Measurements from ENCODE around the gene VPS35L.
A peak's percentile ranks its signal among the peaks of the same experiment; 100 is the strongest.
"Not testable (repeated sequence)": the region's sequence is repeated elsewhere in the genome, so short reads cannot be mapped to it uniquely, and the experiment has no call there.

VPS35L gene

GRCh38 chr16:19654147-19654546 lies 98.6 kb downstream of the VPS35L start:
- H3K4me3 ChIP-seq (ENCODE audit: insufficient read length, low read depth), result no peak overlapping the region

GRCh38 chr16:19655242-19655777 lies 99.8 kb downstream of the VPS35L start:
- Histone ChIP-seq H3K9me3 (ENCODE audit: insufficient read depth, low read length) (no peaks in the 10 kb centered on the region), H3K9ac (ENCODE audit: insufficient read length, low read depth) (no peak overlapping the region), H3K4me3 (ENCODE audit: insufficient read length, low read depth) (no peak overlapping the region), H3K4me1 (ENCODE audit: insufficient read depth, insufficient read length) (no peaks in the 10 kb centered on the region), H3K36me3 (ENCODE audit: insufficient read depth, insufficient read length, low read length) (peaks cover 57% of the 10 kb centered on the region), H3K27me3 (ENCODE audit: insufficient read depth, insufficient read length) (no peaks in the 10 kb centered on the region)
- DNase-seq (ENCODE audit: low read depth, low spot score), result no peak
- TF ChIP-seq ZNF274 (IDR thresholded peaks at IDR 0.05; ENCODE audit: low read depth, low read length), result no peak
- no peak for TF ChIP-seq SUZ12 (IDR thresholded peaks at IDR 0.05; ENCODE audit: extremely low read depth, insufficient read depth, insufficient read length)
- TF ChIP-seq YY1 (IDR thresholded peaks at IDR 0.05; ENCODE audit: insufficient read depth, insufficient read length), result no peak

More at GRCh38 chr16:19654147-19654546, 98.6 kb downstream of the VPS35L start:
- Histone ChIP-seq H3K9ac (ENCODE audit: insufficient read length, low read depth) (no peak overlapping the region), H3K9me3 (ENCODE audit: insufficient read depth, low read length) (no peaks in the 10 kb centered on the region), H3K36me3 (ENCODE audit: insufficient read depth, insufficient read length, low read length) (peaks cover 69% of the 10 kb centered on the region), H3K4me1 (ENCODE audit: insufficient read depth, insufficient read length) (no peaks in the 10 kb centered on the region), H3K27me3 (ENCODE audit: insufficient read depth, insufficient read length) (no peaks in the 10 kb centered on the region)
- TF ChIP-seq YY1 (IDR thresholded peaks at IDR 0.05; ENCODE audit: insufficient read depth, insufficient read length) (no peak), ZNF274 (IDR thresholded peaks at IDR 0.05; ENCODE audit: low read depth, low read length) (no peak), SUZ12 (IDR thresholded peaks at IDR 0.05; ENCODE audit: extremely low read depth, insufficient read depth, insufficient read length) (no peak)
- DNase-seq (ENCODE audit: low read depth, low spot score), result no peak

GRCh38 chr16:19657831-19658230 lies 102.3 kb downstream of the VPS35L start:
- Histone ChIP-seq H3K9ac (ENCODE audit: insufficient read length, low read depth) (no peak overlapping the region), H3K36me3 (ENCODE audit: insufficient read depth, insufficient read length, low read length) (peaks cover 48% of the 10 kb centered on the region), H3K9me3 (ENCODE audit: insufficient read depth, low read length) (peaks cover 15% of the 10 kb centered on the region; the same call in 1 of the 2 replicates), H3K4me3 (ENCODE audit: insufficient read length, low read depth) (no peak overlapping the region), H3K4me1 (ENCODE audit: insufficient read depth, insufficient read length) (no peaks in the 10 kb centered on the region), H3K27me3 (ENCODE audit: insufficient read depth, insufficient read length) (no peaks in the 10 kb centered on the region)
- no peak for TF ChIP-seq ZNF274 (IDR thresholded peaks at IDR 0.05; ENCODE audit: low read depth, low read length)
- TF ChIP-seq SUZ12 (IDR thresholded peaks at IDR 0.05; ENCODE audit: extremely low read depth, insufficient read depth, insufficient read length), result no peak
- no peak for TF ChIP-seq YY1 (IDR thresholded peaks at IDR 0.05; ENCODE audit: insufficient read depth, insufficient read length)
- DNase-seq (ENCODE audit: low read depth, low spot score), result no peak

- H3K9me3 ChIP-seq (ENCODE audit: insufficient read depth, low read length), result peaks cover 15% of the 10 kb centered on the region; the same call in 1 of the 2 replicates
- H3K9ac ChIP-seq (ENCODE audit: insufficient read length, low read depth), result no peak overlapping the region
- no peak for DNase-seq (ENCODE audit: low read depth, low spot score)
- H3K4me3 ChIP-seq (ENCODE audit: insufficient read length, low read depth), result no peak overlapping the region
- TF ChIP-seq ZNF274 (IDR thresholded peaks at IDR 0.05; ENCODE audit: low read depth, low read length) (no peak), SUZ12 (IDR thresholded peaks at IDR 0.05; ENCODE audit: extremely low read depth, insufficient read depth, insufficient read length) (no peak), YY1 (IDR thresholded peaks at IDR 0.05; ENCODE audit: insufficient read depth, insufficient read length) (no peak)
- H3K27me3 ChIP-seq (ENCODE audit: insufficient read depth, insufficient read length), result no peaks in the 10 kb centered on the region
- H3K4me1 ChIP-seq (ENCODE audit: insufficient read depth, insufficient read length), result no peaks in the 10 kb centered on the region
- peaks cover 31% of the 10 kb centered on the region for H3K36me3 ChIP-seq (ENCODE audit: insufficient read depth, insufficient read length, low read length)
These were observed 104.1 kb downstream of the VPS35L start for GRCh38 chr16:19659554-19659953.

- Histone ChIP-seq H3K4me3 (ENCODE audit: insufficient read length, low read depth) (no peak overlapping the region), H3K4me1 (ENCODE audit: insufficient read depth, insufficient read length) (no peaks in the 10 kb centered on the region), H3K27me3 (ENCODE audit: insufficient read depth, insufficient read length) (no peaks in the 10 kb centered on the region), H3K9me3 (ENCODE audit: insufficient read depth, low read length) (peaks cover 21% of the 10 kb centered on the region; the same call in 1 of the 2 replicates), H3K36me3 (ENCODE audit: insufficient read depth, insufficient read length, low read length) (peaks cover 23% of the 10 kb centered on the region), H3K9ac (ENCODE audit: insufficient read length, low read depth) (no peak overlapping the region)
- TF ChIP-seq YY1 (IDR thresholded peaks at IDR 0.05; ENCODE audit: insufficient read depth, insufficient read length) (no peak), SUZ12 (IDR thresholded peaks at IDR 0.05; ENCODE audit: extremely low read depth, insufficient read depth, insufficient read length) (no peak), ZNF274 (IDR thresholded peaks at IDR 0.05; ENCODE audit: low read depth, low read length) (no peak)
- no peak for DNase-seq (ENCODE audit: low read depth, low spot score)
These were observed 104.9 kb downstream of the VPS35L start for GRCh38 chr16:19660432-19660831.

GRCh38 chr16:19662351-19662750 lies 106.8 kb downstream of the VPS35L start:
- Histone ChIP-seq H3K4me3 (ENCODE audit: insufficient read length, low read depth) (no peak overlapping the region), H3K36me3 (ENCODE audit: insufficient read depth, insufficient read length, low read length) (peaks cover 17% of the 10 kb centered on the region), H3K27me3 (ENCODE audit: insufficient read depth, insufficient read length) (no peaks in the 10 kb centered on the region), H3K4me1 (ENCODE audit: insufficient read depth, insufficient read length) (no peaks in the 10 kb centered on the region), H3K9me3 (ENCODE audit: insufficient read depth, low read length) (peaks cover 22% of the 10 kb centered on the region; the same call in 1 of the 2 replicates), H3K9ac (ENCODE audit: insufficient read length, low read depth) (no peak overlapping the region)
- TF ChIP-seq SUZ12 (IDR thresholded peaks at IDR 0.05; ENCODE audit: extremely low read depth, insufficient read depth, insufficient read length) (no peak), ZNF274 (IDR thresholded peaks at IDR 0.05; ENCODE audit: low read depth, low read length) (no peak), YY1 (IDR thresholded peaks at IDR 0.05; ENCODE audit: insufficient read depth, insufficient read length) (no peak)
- peak; percentile 82 for DNase-seq (ENCODE audit: low read depth, low spot score)

- H3K27me3 ChIP-seq (ENCODE audit: insufficient read depth, insufficient read length), result no peaks in the 10 kb centered on the region
- no peak overlapping the region for H3K4me3 ChIP-seq (ENCODE audit: insufficient read length, low read depth)
- H3K9ac ChIP-seq (ENCODE audit: insufficient read length, low read depth), result no peak overlapping the region
- H3K36me3 ChIP-seq (ENCODE audit: insufficient read depth, insufficient read length, low read length), result peaks cover 13% of the 10 kb centered on the region
- H3K4me1 ChIP-seq (ENCODE audit: insufficient read depth, insufficient read length), result no peaks in the 10 kb centered on the region
- no peak for TF ChIP-seq SUZ12 (IDR thresholded peaks at IDR 0.05; ENCODE audit: extremely low read depth, insufficient read depth, insufficient read length)
- no peak for TF ChIP-seq YY1 (IDR thresholded peaks at IDR 0.05; ENCODE audit: insufficient read depth, insufficient read length)
- no peak for TF ChIP-seq ZNF274 (IDR thresholded peaks at IDR 0.05; ENCODE audit: low read depth, low read length)
- H3K9me3 ChIP-seq (ENCODE audit: insufficient read depth, low read length), result peaks cover 22% of the 10 kb centered on the region; the same call in 1 of the 2 replicates
- DNase-seq (ENCODE audit: low read depth, low spot score), result no peak
These were observed 108.7 kb downstream of the VPS35L start for GRCh38 chr16:19664166-19664565.

GRCh38 chr16:19665313-19665712 lies 109.8 kb downstream of the VPS35L start:
- peaks cover 22% of the 10 kb centered on the region for H3K36me3 ChIP-seq (ENCODE audit: insufficient read depth, insufficient read length, low read length)

More at GRCh38 chr16:19665313-19665712, 109.8 kb downstream of the VPS35L start:
- not testable (repeated sequence) for H3K4me1 ChIP-seq (ENCODE audit: insufficient read depth, insufficient read length); H3K9ac ChIP-seq (ENCODE audit: insufficient read length, low read depth); H3K27me3 ChIP-seq (ENCODE audit: insufficient read depth, insufficient read length); H3K4me3 ChIP-seq (ENCODE audit: insufficient read length, low read depth); DNase-seq (ENCODE audit: low read depth, low spot score)
- H3K9me3 ChIP-seq (ENCODE audit: insufficient read depth, low read length), result peaks cover 22% of the 10 kb centered on the region; the same call in 1 of the 2 replicates
